Testis (tissue), 3 donors: ENCODE data around the gene ZWILCH. TPM values are rescaled to one million over a fixed set of nuclear protein-coding genes. Genes with fewer than 3 reads are reported as not detected.

Experiments
- DNase-seq: peaks from one replicate; pipeline ENCODE4 v3.0.0-alpha.2; 2019
- H3K27ac ChIP-seq, 2 donors: fragments of 200-600 bp; sonication (generic); one replicate each; pipeline ENCODE4 v1.5.1; 2019
- H3K27me3 ChIP-seq: fragments of 200-600 bp; sonication (generic); one replicate; pipeline ENCODE4 v1.5.1; 2019
- H3K36me3 ChIP-seq: fragments of 200-600 bp; sonication (generic); one replicate; pipeline ENCODE4 v1.5.1; 2017; ENCODE audit warnings: low read depth; ENCODE audit errors: missing control alignments
- H3K4me1 ChIP-seq: fragments of 200-600 bp; sonication (generic); one replicate; pipeline ENCODE4 v1.5.1; 2019
- H3K4me3 ChIP-seq, 2 donors: fragments of 200-600 bp; sonication (generic); one replicate each; pipeline ENCODE4 v1.5.1; 2017 to 2019
- H3K9me3 ChIP-seq: fragments of 200-600 bp; sonication (generic); one replicate; pipeline ENCODE4 v1.5.1; 2017
- POLR2A ChIP-seq: fragments of 450-650 bp; IDR thresholded peaks from one replicate; pipeline ENCODE4 v1.6.1; 2017; ENCODE audit warnings: antibody characterized with exemption, mild to moderate bottlenecking, moderate library complexity
- WGBS, 2 donors: methylation state at CpG; one replicate each; pipeline ENCODE4 v1.1.5; 2018; 5-methylcytosine and 5-hydroxymethylcytosine counted together
- intact Hi-C: fragments of 100-400 bp; cut with DNase I; formaldehyde crosslinking; loops from one replicate; pipeline ENCODE4 v1.15.1; 2023; ENCODE audit warnings: low total_unique reads
- polyA plus RNA-seq: library from polyadenylated mRNA; stranded (reverse); fragments of 350-450 nt; fragmentation: Illumina TruSeq; extraction: RNeasy Lipid Tissue Mini Kit (QIAGEN cat#74804); gene quantifications from one replicate; pipeline ENCODE4 v1.2.3, GENCODE V29; 2014; ENCODE audit warnings: low read depth, low replicate concordance; ENCODE audit not compliant: insufficient read depth
- total RNA-seq, 2 donors: library from RNA; depleted of rRNA; stranded (reverse); fragments of >200 nt; gene quantifications; one replicate each; pipeline ENCODE4 v1.2.3, GENCODE V29; 2016
- TF ChIP-seq, protein P1 (sequence below), 3 experiments: fragments of 450-650 bp in 2 of 3; fragments of 200-600 bp in 1 of 3; sonication (generic) in 1 of 3; IDR thresholded peaks; one replicate each; pipeline ENCODE4 v1.5.1; 2016 to 2019; ENCODE audit warnings: antibody characterized with exemption in 3 of 3, mild to moderate bottlenecking in 2 of 3, moderate library complexity in 1 of 3

The ZWILCH gene
- total and polyA plus RNA-seq, 3 donors from 2014 or later: 35.1 to 77.5 (median 41.7) TPM

DNA sequence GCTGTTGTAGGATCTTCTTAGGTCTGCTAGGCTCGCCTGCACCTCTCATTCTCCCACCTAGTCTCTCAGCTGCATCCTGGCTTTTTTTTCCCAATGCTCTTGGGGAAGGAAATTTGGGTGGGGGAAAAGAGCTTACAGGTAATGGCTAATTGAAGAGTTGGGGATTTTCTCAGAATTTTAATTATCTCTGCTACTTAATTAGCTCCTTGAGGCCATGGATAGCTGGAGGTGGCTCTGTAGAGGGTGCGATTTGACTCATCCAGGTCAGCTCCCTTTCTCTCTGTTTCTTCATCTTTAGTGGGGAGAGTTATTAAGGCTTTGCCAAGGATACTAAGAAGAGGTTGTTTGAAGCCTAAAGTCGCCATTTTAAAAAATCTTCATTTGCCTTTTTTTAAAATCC lies 30.2 kb upstream of the ZWILCH start:
- 92% methylated on average over 3 of the region's 3 CpGs for WGBS, 2 donors
- DNase-seq: no peak
- no peaks in the 10 kb centered on the region for H3K9me3 ChIP-seq
- H3K4me3 ChIP-seq: no peak overlapping the region
- H3K27me3 ChIP-seq: no peaks in the 10 kb centered on the region
- TF ChIP-seq, protein P1, sequence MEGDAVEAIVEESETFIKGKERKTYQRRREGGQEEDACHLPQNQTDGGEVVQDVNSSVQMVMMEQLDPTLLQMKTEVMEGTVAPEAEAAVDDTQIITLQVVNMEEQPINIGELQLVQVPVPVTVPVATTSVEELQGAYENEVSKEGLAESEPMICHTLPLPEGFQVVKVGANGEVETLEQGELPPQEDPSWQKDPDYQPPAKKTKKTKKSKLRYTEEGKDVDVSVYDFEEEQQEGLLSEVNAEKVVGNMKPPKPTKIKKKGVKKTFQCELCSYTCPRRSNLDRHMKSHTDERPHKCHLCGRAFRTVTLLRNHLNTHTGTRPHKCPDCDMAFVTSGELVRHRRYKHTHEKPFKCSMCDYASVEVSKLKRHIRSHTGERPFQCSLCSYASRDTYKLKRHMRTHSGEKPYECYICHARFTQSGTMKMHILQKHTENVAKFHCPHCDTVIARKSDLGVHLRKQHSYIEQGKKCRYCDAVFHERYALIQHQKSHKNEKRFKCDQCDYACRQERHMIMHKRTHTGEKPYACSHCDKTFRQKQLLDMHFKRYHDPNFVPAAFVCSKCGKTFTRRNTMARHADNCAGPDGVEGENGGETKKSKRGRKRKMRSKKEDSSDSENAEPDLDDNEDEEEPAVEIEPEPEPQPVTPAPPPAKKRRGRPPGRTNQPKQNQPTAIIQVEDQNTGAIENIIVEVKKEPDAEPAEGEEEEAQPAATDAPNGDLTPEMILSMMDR (IDR thresholded peaks at IDR 0.05): no peak
- TF ChIP-seq POLR2A: no peak
- intact Hi-C loops: no loop called here
- H3K27ac ChIP-seq: no peak overlapping the region
- no peaks in the 10 kb centered on the region for H3K36me3 ChIP-seq
- no peaks in the 10 kb centered on the region for H3K4me1 ChIP-seq

DNA sequence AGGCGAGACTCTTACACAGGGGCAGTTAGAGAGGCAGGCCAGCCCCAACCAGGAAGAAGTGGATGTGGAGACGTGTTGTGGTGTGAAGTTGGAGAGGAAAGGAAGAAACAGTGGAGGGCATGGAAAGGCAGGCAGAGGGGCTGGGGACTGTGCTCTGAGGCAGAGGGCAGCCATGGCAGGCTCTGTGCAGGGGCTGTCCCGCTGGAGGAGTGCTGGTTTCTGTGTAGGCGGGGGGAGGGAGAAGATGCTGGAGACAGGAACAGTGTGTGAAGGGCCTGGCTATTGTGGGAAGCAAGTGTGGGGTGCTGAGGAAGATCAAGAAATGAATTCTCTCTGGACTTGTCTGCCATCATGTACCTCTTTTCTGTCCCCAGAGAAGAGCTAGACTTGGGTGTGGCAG lies 28.6 kb upstream of the ZWILCH start:
- no peaks in the 10 kb centered on the region for H3K4me1 ChIP-seq
- no peak overlapping the region for H3K27ac ChIP-seq
- TF ChIP-seq, protein P1 (IDR thresholded peaks at IDR 0.05): no peak
- TF ChIP-seq POLR2A: no peak
- no peaks in the 10 kb centered on the region for H3K36me3 ChIP-seq
- intact Hi-C loops: no loop called here
- 87 to 88% methylated on average over 4 of the region's 4 CpGs for WGBS, 2 donors
- no peak overlapping the region for H3K4me3 ChIP-seq
- no peak for DNase-seq
- H3K27me3 ChIP-seq: no peaks in the 10 kb centered on the region
- H3K9me3 ChIP-seq: no peaks in the 10 kb centered on the region

DNA sequence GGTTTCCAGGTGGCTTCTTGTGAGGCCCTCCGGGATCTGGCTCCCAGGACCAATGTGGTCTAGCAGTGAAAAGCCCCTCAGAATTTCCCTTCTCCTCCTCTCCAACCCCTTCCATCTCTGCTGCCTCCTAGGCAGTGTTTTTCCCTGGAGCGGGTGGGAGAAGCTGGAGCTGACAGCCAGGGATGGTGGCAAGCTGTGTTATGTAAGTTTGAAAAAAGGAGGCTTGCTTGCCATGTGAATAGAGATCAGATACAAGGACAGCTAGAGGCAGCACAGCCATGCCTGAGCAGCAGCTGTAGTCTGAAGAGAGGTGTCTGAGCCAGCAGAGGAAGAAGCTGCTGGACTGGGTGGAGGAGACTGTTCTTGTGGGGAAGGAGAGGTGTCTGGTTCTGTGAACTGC lies 28.1 kb upstream of the ZWILCH start:
- Histone ChIP-seq H3K27me3 (no peaks in the 10 kb centered on the region), H3K9me3 (no peaks in the 10 kb centered on the region), H3K36me3 (no peaks in the 10 kb centered on the region), H3K4me1 (no peaks in the 10 kb centered on the region), H3K4me3 (no peak overlapping the region), H3K27ac (no peak overlapping the region)
- intact Hi-C loops: no loop called here
- TF ChIP-seq POLR2A: no peak
- TF ChIP-seq, protein P1 (IDR thresholded peaks at IDR 0.05): no peak
- DNase-seq: no peak
- 97 to 100% methylated on average over 2 of the region's 2 CpGs for WGBS, 2 donors

DNA sequence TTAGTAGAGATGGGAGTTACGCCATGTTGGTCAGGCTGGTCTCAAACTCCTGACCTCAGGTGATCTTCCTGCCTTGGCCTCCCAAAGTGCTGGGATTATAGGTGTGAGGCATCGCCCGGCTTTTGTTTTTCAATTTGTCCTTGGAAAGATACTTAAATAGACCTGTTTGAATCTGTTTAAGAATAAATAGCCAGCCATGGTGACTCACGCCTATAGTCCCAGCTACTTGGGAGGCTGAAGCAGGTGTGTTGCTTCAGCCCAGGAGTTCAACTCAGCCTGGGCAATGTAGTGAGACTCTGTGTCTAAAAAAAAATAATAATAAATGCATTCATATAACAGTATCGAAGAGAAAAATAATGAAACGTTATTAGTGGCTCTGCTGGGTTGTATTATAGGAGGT lies 24.9 kb upstream of the ZWILCH start:
- 93 to 96% methylated on average over 6 of the region's 6 CpGs for WGBS, 2 donors
- no peak for TF ChIP-seq POLR2A
- TF ChIP-seq, protein P1 (IDR thresholded peaks at IDR 0.05): no peak

DNA sequence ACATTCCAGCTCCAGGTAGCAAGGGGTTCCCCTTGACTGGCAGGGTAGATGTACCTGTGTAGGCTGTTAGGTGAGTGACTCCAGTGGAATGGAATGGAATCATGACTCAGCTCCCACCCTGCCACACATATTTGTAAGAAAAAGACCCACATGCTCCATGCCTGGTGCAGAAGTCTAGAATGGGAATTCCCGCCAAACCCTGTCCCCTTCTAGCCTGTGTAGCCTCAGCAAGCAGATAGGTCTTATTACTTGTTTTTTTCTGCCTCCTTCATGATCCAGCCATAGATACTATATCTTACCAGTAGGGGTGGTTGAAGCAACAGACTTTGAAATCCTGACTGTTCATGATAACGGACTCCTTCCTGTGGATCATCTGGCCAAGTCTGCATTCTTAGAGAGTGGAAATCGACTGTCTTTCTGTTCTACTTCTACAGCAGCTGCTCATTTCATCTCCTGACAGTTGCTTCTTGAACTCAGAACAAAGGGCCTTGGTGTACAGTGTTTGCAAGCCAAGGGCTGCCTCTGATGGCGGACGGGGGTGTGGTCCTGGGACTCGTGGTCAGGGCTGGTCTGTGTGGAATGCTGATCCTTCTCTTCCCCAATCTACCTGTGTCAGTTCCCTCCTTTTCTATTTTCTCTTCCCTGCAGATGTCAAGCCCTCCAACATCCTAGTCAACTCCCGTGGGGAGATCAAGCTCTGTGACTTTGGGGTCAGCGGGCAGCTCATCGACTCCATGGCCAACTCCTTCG lies 23.8 kb upstream of the ZWILCH start:
- TF ChIP-seq, protein P1 (IDR thresholded peaks at IDR 0.05): no peak
- TF ChIP-seq POLR2A: no peak
- H3K36me3 ChIP-seq: no peaks in the 10 kb centered on the region
- no peak overlapping the region for H3K4me3 ChIP-seq
- no peaks in the 10 kb centered on the region for H3K9me3 ChIP-seq
- no peaks in the 10 kb centered on the region for H3K27me3 ChIP-seq
- H3K27ac ChIP-seq: no peak overlapping the region
- WGBS, 2 donors: 90 to 97% methylated on average over 10 of the region's 10 CpGs
- H3K4me1 ChIP-seq: no peaks in the 10 kb centered on the region
- no peak for DNase-seq
- intact Hi-C loops: no loop called here

More for the DNA sequence above, 24.9 kb upstream of the ZWILCH start:
- Histone ChIP-seq H3K4me3 (no peak overlapping the region), H3K27ac (no peak overlapping the region), H3K4me1 (no peaks in the 10 kb centered on the region), H3K27me3 (no peaks in the 10 kb centered on the region), H3K36me3 (no peaks in the 10 kb centered on the region), H3K9me3 (no peaks in the 10 kb centered on the region)
- DNase-seq: no peak
- intact Hi-C loops: no loop called here
